Karpas-422 (cell line): ENCODE results near the gene MRPL36. TPM values are rescaled to one million over a fixed set of nuclear protein-coding genes. Genes with fewer than 3 reads are reported as not detected.

ENCODE experiments used
- DNase-seq: peaks from one replicate; pipeline ENCODE4 v3.0.0-alpha.2; 2015
- H2AFZ ChIP-seq: fragments of 200-600 bp; sonication (generic); 2 replicates; pipeline ENCODE4 v1.6.1; 2014; ENCODE audit warnings: antibody characterized with exemption, low read length, mixed read lengths
- H3K27ac ChIP-seq: fragments of 200-600 bp; sonication (generic); 2 replicates; pipeline ENCODE4 v1.5.1; 2014; ENCODE audit warnings: mild to moderate bottlenecking, low read length, moderate library complexity
- H3K27me3 ChIP-seq: fragments of 200-600 bp; sonication (generic); 2 replicates; pipeline ENCODE4 v1.6.1; 2014; ENCODE audit warnings: low read length, mixed read lengths
- H3K36me3 ChIP-seq: fragments of 200-600 bp; sonication (generic); 2 replicates; pipeline ENCODE4 v1.6.1; 2014; ENCODE audit warnings: low read length, mixed read lengths; ENCODE audit not compliant: insufficient read depth
- H3K4me1 ChIP-seq: fragments of 200-600 bp; sonication (generic); 2 replicates; pipeline ENCODE4 v1.6.1; 2014; ENCODE audit warnings: mild to moderate bottlenecking, low read length, mixed read lengths
- H3K4me2 ChIP-seq: fragments of 200-600 bp; sonication (generic); 2 replicates; pipeline ENCODE4 v1.6.1; 2014; ENCODE audit warnings: low read length, low read depth, mild to moderate bottlenecking; ENCODE audit not compliant: poor library complexity, severe bottlenecking
- H3K4me3 ChIP-seq: fragments of 200-600 bp; sonication (generic); 2 replicates; pipeline ENCODE4 v1.5.1; 2014; ENCODE audit warnings: mild to moderate bottlenecking, antibody characterized with exemption, low read length, mixed read lengths
- H3K79me2 ChIP-seq: fragments of 200-600 bp; sonication (generic); 2 replicates; pipeline ENCODE4 v1.6.1; 2014; ENCODE audit warnings: mild to moderate bottlenecking, low read length, mixed read lengths
- H3K9ac ChIP-seq: fragments of 200-600 bp; sonication (generic); 2 replicates; pipeline ENCODE4 v1.6.0; 2014; ENCODE audit warnings: low read length
- H3K9me2 ChIP-seq: fragments of 200-600 bp; sonication (generic), shearing (Covaris generic); replicated peaks from 2 replicates; pipeline ENCODE4 v1.6.0; 2014; ENCODE audit warnings: mild to moderate bottlenecking, low read length, moderate library complexity; ENCODE audit not compliant: insufficient read depth
- H3K9me3 ChIP-seq: fragments of 300-700, 200-600 bp; sonication (generic); 2 replicates; pipeline ENCODE4 v1.6.1; 2014; ENCODE audit warnings: low read length, mixed read lengths
- H4K20me1 ChIP-seq: fragments of 200-600 bp; sonication (generic); 2 replicates; pipeline ENCODE4 v1.6.1; 2014; ENCODE audit warnings: mild to moderate bottlenecking, antibody characterized with exemption, low read length, low read depth; ENCODE audit not compliant: insufficient read depth
- total RNA-seq: library from RNA; depleted of rRNA; stranded (reverse); fragments of >200 nt; shearing (Covaris generic); gene quantifications from 2 replicates; pipeline ENCODE4 v1.2.3, GENCODE V29; 2014; ENCODE audit warnings: low replicate concordance

MRPL36 gene
- total RNA-seq, 1 experiment from 2014 or later = 67.1 TPM

DNA sequence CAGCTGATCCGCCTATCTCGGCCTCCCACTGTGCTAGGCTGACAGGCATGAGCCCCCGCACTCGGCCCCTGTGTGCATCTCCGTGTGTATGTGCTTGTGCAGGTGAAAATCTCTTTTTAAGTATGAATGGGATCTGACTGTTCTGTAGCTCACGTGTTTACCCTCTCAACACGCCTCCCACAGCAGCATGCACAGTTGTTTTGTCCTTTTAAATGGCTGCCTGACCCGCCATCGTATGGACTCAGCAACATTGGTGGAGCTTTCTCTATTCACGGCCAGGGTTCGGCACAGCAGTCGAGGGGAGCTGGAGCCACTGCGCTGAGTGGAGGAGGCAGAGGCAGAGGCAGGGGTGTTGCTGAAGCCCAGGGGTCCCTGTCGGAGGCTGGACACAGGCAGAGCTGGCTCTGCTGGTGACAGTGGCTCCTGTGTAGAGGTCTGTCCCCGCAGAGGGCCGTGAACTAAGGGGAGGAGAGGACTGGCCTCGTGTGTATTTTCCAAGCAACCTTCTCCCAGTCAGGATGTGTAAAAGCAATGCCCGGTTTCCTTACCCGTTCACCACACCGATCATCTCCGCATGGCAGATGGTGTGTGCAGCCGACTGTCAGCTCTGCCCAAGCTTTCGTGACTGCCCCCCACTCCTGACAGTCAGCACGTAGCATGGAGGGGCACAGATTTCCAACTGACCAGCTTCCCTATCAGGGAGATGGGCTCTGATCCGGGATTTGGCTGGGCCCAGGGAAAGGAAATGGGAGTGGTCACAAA lies 37.3 kb downstream of the MRPL36 start:
- H3K36me3 ChIP-seq = no peaks in the 10 kb centered on the region
- no peaks in the 10 kb centered on the region for H3K79me2 ChIP-seq
- no peak overlapping the region for H3K4me2 ChIP-seq
- no peaks in the 10 kb centered on the region for H3K9me3 ChIP-seq
- no peak overlapping the region for H3K9ac ChIP-seq
- H3K27ac ChIP-seq = no peak overlapping the region
- no peak for DNase-seq
- H3K9me2 ChIP-seq = no peaks in the 10 kb centered on the region
- peaks cover 12% of the 10 kb centered on the region for H3K4me1 ChIP-seq
- H3K27me3 ChIP-seq = no peaks in the 10 kb centered on the region
- no peak overlapping the region for H2AFZ ChIP-seq
- no peak overlapping the region for H3K4me3 ChIP-seq
- H4K20me1 ChIP-seq = no peaks in the 10 kb centered on the region

DNA sequence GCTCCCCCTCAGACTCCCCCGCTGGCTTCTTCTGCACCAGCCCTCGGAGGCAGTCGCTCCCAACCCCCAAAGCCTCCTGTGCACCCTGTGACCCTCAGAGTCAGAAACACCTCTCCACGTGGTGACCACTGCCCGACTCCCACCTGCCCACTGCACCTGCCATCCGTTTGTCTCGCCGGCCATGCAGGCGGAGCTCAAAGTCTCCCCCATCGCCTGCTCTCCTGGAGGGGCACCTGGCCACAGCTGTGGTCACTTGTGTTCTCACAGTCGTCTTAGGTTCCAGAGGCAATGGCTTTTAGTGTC lies 38.2 kb downstream of the MRPL36 start:
- no peaks in the 10 kb centered on the region for H3K27me3 ChIP-seq
- no peaks in the 10 kb centered on the region for H3K9me2 ChIP-seq
- no peaks in the 10 kb centered on the region for H3K9me3 ChIP-seq
- DNase-seq = no peak
- H3K79me2 ChIP-seq = no peaks in the 10 kb centered on the region
- H2AFZ ChIP-seq = no peak overlapping the region
- H3K27ac ChIP-seq = no peak overlapping the region
- H3K4me2 ChIP-seq = no peak overlapping the region
- no peaks in the 10 kb centered on the region for H4K20me1 ChIP-seq
- peaks cover 12% of the 10 kb centered on the region for H3K4me1 ChIP-seq
- no peaks in the 10 kb centered on the region for H3K36me3 ChIP-seq
- H3K4me3 ChIP-seq = no peak overlapping the region
- no peak overlapping the region for H3K9ac ChIP-seq

- Histone ChIP-seq H3K79me2 (no peaks in the 10 kb centered on the region), H4K20me1 (no peaks in the 10 kb centered on the region), H3K9me2 (no peaks in the 10 kb centered on the region), H2AFZ (no peak overlapping the region), H3K9me3 (no peaks in the 10 kb centered on the region), H3K27ac (no peak overlapping the region), H3K27me3 (no peaks in the 10 kb centered on the region), H3K36me3 (no peaks in the 10 kb centered on the region), H3K4me1 (peaks cover 12% of the 10 kb centered on the region), H3K4me3 (no peak overlapping the region), H3K4me2 (no peak overlapping the region), H3K9ac (no peak overlapping the region)
- no peak for DNase-seq
Observed at GRCh38 chr5:1760656-1761452, 38.8 kb downstream of the MRPL36 start.

GRCh38 chr5:1760231-1760630 lies 39.4 kb downstream of the MRPL36 start:
- H3K36me3 ChIP-seq = no peaks in the 10 kb centered on the region
- no peak overlapping the region for H3K9ac ChIP-seq
- no peaks in the 10 kb centered on the region for H3K9me3 ChIP-seq
- no peak for DNase-seq
- H4K20me1 ChIP-seq = no peaks in the 10 kb centered on the region
- no peaks in the 10 kb centered on the region for H3K27me3 ChIP-seq
- no peak overlapping the region for H3K4me2 ChIP-seq
- no peaks in the 10 kb centered on the region for H3K79me2 ChIP-seq
- no peak overlapping the region for H2AFZ ChIP-seq
- H3K9me2 ChIP-seq = no peaks in the 10 kb centered on the region
- H3K27ac ChIP-seq = no peak overlapping the region
- peaks cover 7% of the 10 kb centered on the region for H3K4me1 ChIP-seq
- H3K4me3 ChIP-seq = no peak overlapping the region

DNA sequence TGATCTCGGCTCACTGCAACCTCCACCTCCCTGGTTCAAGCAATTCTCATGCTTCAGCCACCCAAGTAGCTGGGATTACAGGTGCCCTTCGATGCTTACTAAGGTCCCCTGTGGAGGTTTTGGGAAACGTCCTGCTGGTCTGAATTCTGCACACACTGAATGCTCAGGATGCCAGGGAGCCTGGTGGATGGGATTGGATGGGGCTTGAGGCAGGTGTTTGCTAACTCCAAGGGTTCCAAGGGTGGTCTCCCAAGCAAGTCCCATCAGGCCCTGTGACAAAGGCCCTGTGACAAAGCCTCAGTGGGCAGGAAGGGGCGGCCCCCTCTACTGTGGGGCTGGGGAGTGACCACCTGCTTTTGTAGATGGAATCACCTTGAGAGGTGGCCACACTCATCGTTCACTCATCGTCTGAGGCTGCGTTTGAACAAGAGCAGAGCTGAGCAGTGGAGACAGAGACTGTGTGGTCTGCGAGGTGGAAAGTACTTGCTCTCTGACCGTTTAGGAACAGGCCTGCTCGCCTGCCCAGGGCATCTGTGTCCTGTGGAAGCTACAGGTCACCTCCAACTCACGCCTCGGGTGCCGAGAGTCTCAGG lies 40.2 kb downstream of the MRPL36 start:
- Histone ChIP-seq H3K36me3 (no peaks in the 10 kb centered on the region), H3K9ac (no peak overlapping the region), H4K20me1 (no peaks in the 10 kb centered on the region), H3K79me2 (no peaks in the 10 kb centered on the region), H3K4me1 (no peaks in the 10 kb centered on the region), H3K9me2 (no peaks in the 10 kb centered on the region), H3K4me3 (no peak overlapping the region), H2AFZ (no peak overlapping the region), H3K27ac (no peak overlapping the region), H3K4me2 (no peak overlapping the region), H3K27me3 (no peaks in the 10 kb centered on the region), H3K9me3 (no peaks in the 10 kb centered on the region)
- no peak for DNase-seq

DNA sequence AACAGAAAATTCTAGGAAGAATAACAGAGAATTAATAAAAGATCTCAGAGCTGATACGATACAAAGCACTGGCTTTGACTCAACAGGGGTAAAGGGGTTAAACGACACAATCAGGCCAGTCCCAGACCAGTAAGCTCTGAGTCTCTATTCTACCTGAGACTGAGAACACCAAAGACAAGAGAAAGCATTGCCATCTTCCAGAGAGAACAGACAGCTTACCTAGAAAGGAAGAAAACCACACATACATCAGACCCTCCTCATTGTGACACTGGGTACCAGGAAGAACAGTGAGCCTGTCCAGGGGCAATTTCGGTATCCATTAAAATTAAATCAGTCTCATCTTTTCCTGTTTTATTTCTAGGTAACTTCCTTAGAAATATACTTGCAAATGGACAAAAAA lies 41.1 kb downstream of the MRPL36 start:
- Histone ChIP-seq H3K27me3 (no peaks in the 10 kb centered on the region), H2AFZ (no peak overlapping the region), H3K4me2 (no peak overlapping the region), H3K79me2 (no peaks in the 10 kb centered on the region), H3K4me1 (no peaks in the 10 kb centered on the region), H3K9ac (no peak overlapping the region), H3K9me3 (no peaks in the 10 kb centered on the region), H3K9me2 (no peaks in the 10 kb centered on the region), H3K27ac (no peak overlapping the region), H3K36me3 (no peaks in the 10 kb centered on the region), H4K20me1 (no peaks in the 10 kb centered on the region), H3K4me3 (no peak overlapping the region)
- DNase-seq = no peak

- DNase-seq = no peak
- Histone ChIP-seq H2AFZ (no peak overlapping the region), H3K27me3 (no peaks in the 10 kb centered on the region)
Observed at GRCh38 chr5:1757511-1757910, 42.1 kb downstream of the MRPL36 start.

GRCh38 chr5:1756481-1756880 lies 43.2 kb downstream of the MRPL36 start:
- Histone ChIP-seq H3K4me1 (no peaks in the 10 kb centered on the region), H3K4me2 (no peak overlapping the region), H3K79me2 (no peaks in the 10 kb centered on the region), H3K9me2 (no peaks in the 10 kb centered on the region), H4K20me1 (no peaks in the 10 kb centered on the region), H3K27ac (no peak overlapping the region), H2AFZ (no peak overlapping the region), H3K36me3 (no peaks in the 10 kb centered on the region), H3K27me3 (no peaks in the 10 kb centered on the region), H3K4me3 (no peak overlapping the region), H3K9me3 (no peaks in the 10 kb centered on the region), H3K9ac (no peak overlapping the region)
- DNase-seq = no peak

More at GRCh38 chr5:1757511-1757910, 42.1 kb downstream of the MRPL36 start:
- no peaks in the 10 kb centered on the region for H3K36me3 ChIP-seq
- no peak overlapping the region for H3K4me2 ChIP-seq
- no peaks in the 10 kb centered on the region for H3K79me2 ChIP-seq
- no peaks in the 10 kb centered on the region for H3K4me1 ChIP-seq
- no peaks in the 10 kb centered on the region for H3K9me3 ChIP-seq
- H3K9ac ChIP-seq = no peak overlapping the region
- no peak overlapping the region for H3K27ac ChIP-seq
- no peak overlapping the region for H3K4me3 ChIP-seq
- H3K9me2 ChIP-seq = no peaks in the 10 kb centered on the region
- no peaks in the 10 kb centered on the region for H4K20me1 ChIP-seq
